Neuronal stem cell (in vitro differentiated cells): ENCODE results near the gene ASB2.

Experiments used
- DNase-seq: peaks from one replicate; pipeline ENCODE4 v3.0.0-alpha.2; 2013; ENCODE audit warnings: low spot score
- H2AFZ ChIP-seq: one replicate; pipeline ENCODE4 v1.6.1; 2013; ENCODE audit warnings: mild to moderate bottlenecking, low read length, inconsistent platforms
- H2AK5ac ChIP-seq: 2 replicates; pipeline ENCODE4 v1.6.1; 2013; ENCODE audit warnings: low read depth, mild to moderate bottlenecking, inconsistent platforms, low read length, moderate library complexity, mixed read lengths
- H2BK120ac ChIP-seq: 2 replicates; pipeline ENCODE4 v1.6.1; 2013; ENCODE audit warnings: low read depth, mild to moderate bottlenecking, inconsistent platforms, low read length, moderate library complexity, mixed read lengths
- H2BK12ac ChIP-seq: one replicate; pipeline ENCODE4 v1.6.1; 2013; ENCODE audit warnings: low read length, inconsistent platforms
- H2BK15ac ChIP-seq: 2 replicates; pipeline ENCODE4 v1.6.1; 2013; ENCODE audit warnings: mild to moderate bottlenecking, low read length, inconsistent platforms, mixed read lengths
- H2BK5ac ChIP-seq: one replicate; pipeline ENCODE4 v1.6.1; 2013; ENCODE audit warnings: inconsistent platforms, mild to moderate bottlenecking, low read length, moderate library complexity
- H3K14ac ChIP-seq: one replicate; pipeline ENCODE4 v1.6.1; 2013; ENCODE audit warnings: low read length, inconsistent platforms
- H3K18ac ChIP-seq: 2 replicates; pipeline ENCODE4 v1.6.1; 2013; ENCODE audit warnings: low read length, inconsistent platforms
- H3K23ac ChIP-seq: 2 replicates; pipeline ENCODE4 v1.6.1; 2013; ENCODE audit warnings: low read depth, mild to moderate bottlenecking, mixed read lengths, low read length, inconsistent platforms; ENCODE audit not compliant: poor library complexity
- H3K27ac ChIP-seq: replicated peaks from 3 replicates; pipeline ENCODE4 v1.5.1; 2013; ENCODE audit warnings: low read length, inconsistent platforms
- H3K27me3 ChIP-seq, 3 experiments: 2 replicates each; pipeline ENCODE4 v1.6.1; 2013; ENCODE audit warnings: low read length in 3 of 3, mild to moderate bottlenecking in 2 of 3, inconsistent platforms in 1 of 3, low read depth in 1 of 3, mixed read lengths in 1 of 3, moderate library complexity in 1 of 3; ENCODE audit not compliant: control insufficient read depth in 3 of 3, insufficient read depth in 3 of 3
- H3K36me3 ChIP-seq, 2 donors: replicated peaks in 1 of 2; 2 replicates each; pipeline ENCODE4 v1.6.1; 2013; ENCODE audit warnings: low read length in 2 of 2; ENCODE audit not compliant: control insufficient read depth in 2 of 2, insufficient read depth in 2 of 2
- H3K4ac ChIP-seq: 2 replicates; pipeline ENCODE4 v1.6.1; 2013; ENCODE audit warnings: inconsistent platforms, mild to moderate bottlenecking, low read length, moderate library complexity
- H3K4me1 ChIP-seq, 2 donors: 1 replicate in 1 of 2; 2 replicates in 1 of 2; pipeline ENCODE4 v1.6.1; 2013; ENCODE audit warnings: low read length in 2 of 2, low read depth in 1 of 2; ENCODE audit not compliant: control insufficient read depth in 2 of 2, insufficient read depth in 1 of 2
- H3K4me2 ChIP-seq: one replicate; pipeline ENCODE4 v1.6.1; 2013; ENCODE audit warnings: mild to moderate bottlenecking, low read length, inconsistent platforms; ENCODE audit not compliant: insufficient read depth, poor library complexity, severe bottlenecking
- H3K4me3 ChIP-seq, 2 donors: 2 replicates each; pipeline ENCODE4 v1.5.1; 2013; ENCODE audit warnings: low read length in 2 of 2, mild to moderate bottlenecking in 2 of 2, inconsistent platforms in 1 of 2, moderate library complexity in 1 of 2
- H3K79me1 ChIP-seq: one replicate; pipeline ENCODE4 v1.6.1; 2013; ENCODE audit warnings: low read depth, mild to moderate bottlenecking, inconsistent platforms, low read length, moderate library complexity
- H3K9ac ChIP-seq: one replicate; pipeline ENCODE4 v1.6.1; 2013; ENCODE audit warnings: mild to moderate bottlenecking, low read depth, low read length, inconsistent platforms; ENCODE audit not compliant: poor library complexity
- H3K9me3 ChIP-seq, 2 donors: replicated peaks in 1 of 2; 2 replicates each; pipeline versions ENCODE3 to v1.6.1; 2013; ENCODE audit warnings: low read length in 2 of 2, mild to moderate bottlenecking in 2 of 2, inconsistent platforms in 1 of 2, low read depth in 1 of 2, mixed read lengths in 1 of 2, moderate library complexity in 1 of 2; ENCODE audit not compliant: control insufficient read depth in 2 of 2, insufficient read depth in 1 of 2
- H4K8ac ChIP-seq: one replicate; pipeline ENCODE4 v1.6.1; 2013; ENCODE audit warnings: low read depth, mild to moderate bottlenecking, inconsistent platforms, low read length, moderate library complexity
- H4K91ac ChIP-seq: one replicate; pipeline ENCODE4 v1.6.1; 2013; ENCODE audit warnings: low read length, low read depth, mild to moderate bottlenecking, inconsistent platforms; ENCODE audit not compliant: poor library complexity
- WGBS, 2 donors: extraction: QIAGEN DNeasy Blood & Tissue Kit; methylation state at CpG; one replicate each; pipeline ENCODE4 v1.1.7; 2013; ENCODE audit warnings: missing lambda C conversion rate in 2 of 2, mixed read lengths in 1 of 2; ENCODE audit not compliant: insufficient read length in 2 of 2, insufficient replicate concordance in 1 of 2; ENCODE audit errors: extremely low coverage in 2 of 2; 5-methylcytosine and 5-hydroxymethylcytosine counted together

ASB2 gene

GRCh38 chr14:93956514-93957332 lies 19.6 kb downstream of the ASB2 start:
- no peaks in the 10 kb centered on the region for H3K9me3 ChIP-seq
- no peak overlapping the region for H3K4ac ChIP-seq
- H3K79me1 ChIP-seq, result no peaks in the 10 kb centered on the region
- no peak overlapping the region for H3K23ac ChIP-seq
- H4K91ac ChIP-seq, result no peak overlapping the region
- H2AK5ac ChIP-seq, result peak overlapping the region; percentile 77
- no peak overlapping the region for H3K4me3 ChIP-seq
- no peak overlapping the region for H3K9ac ChIP-seq
- H3K36me3 ChIP-seq, result no peaks in the 10 kb centered on the region
- H3K4me1 ChIP-seq, result peaks cover 6 to 12% of the 10 kb centered on the region in 2 donors
- H4K8ac ChIP-seq, result no peak overlapping the region
- no peak overlapping the region for H2BK15ac ChIP-seq
- H3K27me3 ChIP-seq, result peaks cover 0 to 6% (median 0%) of the 10 kb centered on the region in 3 experiments
- peak overlapping the region; percentile 27 for H2BK5ac ChIP-seq
- no peak overlapping the region for H3K14ac ChIP-seq
- no peak overlapping the region for H2BK120ac ChIP-seq
- H2BK12ac ChIP-seq, result peak overlapping the region; percentile 2
- no peak overlapping the region for H3K4me2 ChIP-seq
- no peak overlapping the region for H3K27ac ChIP-seq
- H3K18ac ChIP-seq, result peak overlapping the region; percentile 86
- no peak for DNase-seq
- no CpG with 5 or more reads among the region's 14 CpGs for WGBS, 2 donors
- H2AFZ ChIP-seq, result no peak overlapping the region

DNA sequence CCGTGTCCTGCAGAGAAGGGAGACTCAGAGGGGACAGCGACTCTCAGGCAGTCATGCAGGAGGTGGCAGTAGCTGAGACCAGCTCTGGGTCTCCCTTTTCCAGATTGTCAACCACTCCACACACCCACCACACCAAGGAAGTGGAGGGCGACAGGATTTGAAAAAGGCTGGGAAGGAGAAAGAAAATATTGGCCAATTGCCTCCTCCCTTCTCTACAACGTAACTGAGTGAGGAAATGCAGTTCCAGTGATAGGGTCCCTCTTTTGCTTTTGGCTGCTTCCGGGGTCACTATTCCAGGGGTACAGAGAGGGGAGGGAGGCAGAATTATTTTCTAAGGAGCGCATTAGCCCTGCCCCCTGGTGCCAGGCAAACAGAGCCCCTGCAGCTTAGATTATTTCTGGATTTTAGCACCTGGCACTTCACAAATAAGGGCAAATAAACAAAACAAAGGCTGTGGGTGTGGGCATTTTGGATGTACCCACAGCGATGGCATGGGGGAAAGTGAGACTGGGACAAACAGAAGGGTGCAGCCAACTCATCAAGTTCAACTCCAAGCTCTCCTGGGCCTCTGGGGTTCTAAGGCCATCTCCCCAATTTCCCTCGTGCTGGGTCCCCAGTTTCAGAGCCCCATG lies 20.4 kb downstream of the ASB2 start:
- Histone ChIP-seq H3K4ac (no peak overlapping the region), H3K18ac (no peak overlapping the region), H3K9ac (no peak overlapping the region), H4K8ac (no peak overlapping the region), H3K36me3 (no peaks in the 10 kb centered on the region), H3K79me1 (no peaks in the 10 kb centered on the region), H3K14ac (no peak overlapping the region), H4K91ac (no peak overlapping the region), H3K27me3 (peaks cover 0 to 6% (median 0%) of the 10 kb centered on the region in 3 experiments), H2AFZ (peak overlapping the region; percentile 15), H2BK15ac (no peak overlapping the region), H3K23ac (no peak overlapping the region), H2AK5ac (no peak overlapping the region), H3K4me3 (peak overlapping the region in 1 of 2 donors; percentile 36), H3K4me2 (no peak overlapping the region), H3K4me1 (peaks cover 6 to 12% of the 10 kb centered on the region in 2 donors), H3K9me3 (no peaks in the 10 kb centered on the region), H2BK120ac (no peak overlapping the region), H2BK5ac (peak overlapping the region; percentile 27), H2BK12ac (no peak overlapping the region), H3K27ac (no peak overlapping the region)
- no peak for DNase-seq
- WGBS, 2 donors, result no CpG with 5 or more reads among the region's 8 CpGs

DNA sequence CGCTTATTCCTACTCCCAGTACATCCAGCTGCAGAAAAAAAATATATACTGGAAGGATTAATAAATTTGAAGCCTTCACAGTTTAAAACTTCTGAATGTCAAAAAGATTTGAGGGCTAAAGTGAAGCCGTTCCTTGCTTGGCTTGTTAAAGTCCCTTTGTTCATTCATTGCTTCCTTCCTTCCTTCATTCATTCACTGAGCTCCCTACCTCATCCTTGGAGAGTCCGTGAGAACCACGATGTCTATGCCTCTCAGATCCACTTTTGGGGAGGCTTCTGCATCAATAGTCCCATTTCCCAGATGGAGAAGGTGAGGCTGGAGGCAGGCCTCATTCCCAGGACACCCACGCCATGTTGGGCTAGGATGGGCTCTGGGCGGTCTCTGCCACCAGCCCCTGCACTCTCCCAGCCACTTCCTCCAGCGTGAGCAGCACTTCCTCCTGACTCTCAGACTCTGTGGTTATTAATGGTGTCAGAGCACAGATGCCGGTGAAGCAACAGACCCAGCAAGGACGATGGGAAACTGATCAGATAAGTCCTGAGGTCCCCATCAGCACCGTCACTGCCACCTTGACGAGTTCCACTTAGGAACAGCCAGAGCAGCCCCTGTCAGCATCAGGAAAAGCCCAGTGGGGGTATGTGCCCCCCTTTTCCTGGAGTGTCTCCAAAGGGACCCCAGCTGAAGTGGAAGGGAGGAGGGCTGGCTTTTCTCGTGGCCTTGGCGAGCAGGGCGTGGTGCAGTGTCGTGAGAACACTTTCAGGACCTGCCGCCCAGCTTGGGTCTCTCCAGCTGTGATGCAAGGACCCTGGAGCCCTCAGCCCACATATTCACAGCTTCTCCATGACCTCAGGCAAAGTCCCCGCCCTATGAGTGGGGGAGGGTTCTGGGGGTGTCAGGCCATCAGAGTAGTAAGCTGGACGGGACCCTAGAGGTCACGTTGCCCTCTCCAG lies 21.2 kb downstream of the ASB2 start:
- no peaks in the 10 kb centered on the region for H3K79me1 ChIP-seq
- H3K27me3 ChIP-seq, result peaks cover 0 to 9% (median 0%) of the 10 kb centered on the region in 3 experiments
- peaks cover 6 to 12% of the 10 kb centered on the region in 2 donors for H3K4me1 ChIP-seq
- H3K4me2 ChIP-seq, result no peak overlapping the region
- no peak overlapping the region for H2AK5ac ChIP-seq
- H3K4me3 ChIP-seq, result peak overlapping the region in 1 of 2 donors; percentile 36
- no peaks in the 10 kb centered on the region for H3K36me3 ChIP-seq
- WGBS, 2 donors, result no CpG with 5 or more reads among the region's 19 CpGs
- H3K27ac ChIP-seq, result no peak overlapping the region
- H3K4ac ChIP-seq, result no peak overlapping the region
- H3K14ac ChIP-seq, result peak overlapping the region; percentile 57
- H3K9ac ChIP-seq, result no peak overlapping the region
- no peak for DNase-seq
- H2BK5ac ChIP-seq, result no peak overlapping the region
- no peak overlapping the region for H4K8ac ChIP-seq
- H2AFZ ChIP-seq, result peak overlapping the region; percentile 15
- H3K23ac ChIP-seq, result no peak overlapping the region
- H2BK12ac ChIP-seq, result no peak overlapping the region
- no peak overlapping the region for H2BK15ac ChIP-seq
- H2BK120ac ChIP-seq, result no peak overlapping the region
- H3K18ac ChIP-seq, result no peak overlapping the region
- no peaks in the 10 kb centered on the region for H3K9me3 ChIP-seq
- no peak overlapping the region for H4K91ac ChIP-seq
